ENCODE results near the gene SLC9A9. TPM values are rescaled to one million over a fixed set of nuclear protein-coding genes. Genes with fewer than 3 reads are reported as not detected.

SLC9A9 gene
- 18.3 TPM for total RNA-seq
- polyA plus RNA-seq (ENCODE audit: insufficient read depth in 1 of 8, insufficient read length in 8 of 8, low replicate concordance in 1 of 8) = 10 to 100 TPM in 7 of 8 donors, 1 to 10 TPM in 1; 9.6 to 16.2 (median 10.8) TPM
- long read RNA-seq, donor 1 = 0 reads
- long read RNA-seq, donor 2 = 0 reads
- long read RNA-seq, donor 3, partial matches to known transcripts = 7 of 9 reads
- long read RNA-seq, donor 3, other reads (novel, unspliced or antisense) = 0 of 9 reads
- long read RNA-seq, donor 4, partial matches to known transcripts = 0 of 6 reads
- long read RNA-seq, donor 4, other reads (novel, unspliced or antisense) = 0 of 6 reads
- long read RNA-seq, donor 5, partial matches to known transcripts = 17 of 23 reads
- long read RNA-seq, donor 5, other reads (novel, unspliced or antisense) = 0 of 23 reads
- long read RNA-seq, donor 6, partial matches to known transcripts = 0 of 3 reads
- long read RNA-seq, donor 6, other reads (novel, unspliced or antisense) = 0 of 3 reads
- long read RNA-seq, donor 7, partial matches to known transcripts = 0 of 2 reads
- long read RNA-seq, donor 7, other reads (novel, unspliced or antisense) = 0 of 2 reads
- long read RNA-seq, donor 8, partial matches to known transcripts = 0 of 2 reads
- long read RNA-seq, donor 8, other reads (novel, unspliced or antisense) = 0 of 2 reads
- long read RNA-seq, donor 9, partial matches to known transcripts = 0 of 2 reads
- long read RNA-seq, donor 9, other reads (novel, unspliced or antisense) = 0 of 2 reads
- long read RNA-seq, donor 10, transcript SLC9A9-201 (16 exons, 3,627 nt) = major isoform, 5 of 6 reads
- long read RNA-seq, donor 10, partial matches to known transcripts = 0 of 6 reads
- long read RNA-seq, donor 10, other reads (novel, unspliced or antisense) = 0 of 6 reads
- long read RNA-seq, donor 11, partial matches to known transcripts = 0 of 5 reads
- long read RNA-seq, donor 11, other reads (novel, unspliced or antisense) = 0 of 5 reads

DNA sequence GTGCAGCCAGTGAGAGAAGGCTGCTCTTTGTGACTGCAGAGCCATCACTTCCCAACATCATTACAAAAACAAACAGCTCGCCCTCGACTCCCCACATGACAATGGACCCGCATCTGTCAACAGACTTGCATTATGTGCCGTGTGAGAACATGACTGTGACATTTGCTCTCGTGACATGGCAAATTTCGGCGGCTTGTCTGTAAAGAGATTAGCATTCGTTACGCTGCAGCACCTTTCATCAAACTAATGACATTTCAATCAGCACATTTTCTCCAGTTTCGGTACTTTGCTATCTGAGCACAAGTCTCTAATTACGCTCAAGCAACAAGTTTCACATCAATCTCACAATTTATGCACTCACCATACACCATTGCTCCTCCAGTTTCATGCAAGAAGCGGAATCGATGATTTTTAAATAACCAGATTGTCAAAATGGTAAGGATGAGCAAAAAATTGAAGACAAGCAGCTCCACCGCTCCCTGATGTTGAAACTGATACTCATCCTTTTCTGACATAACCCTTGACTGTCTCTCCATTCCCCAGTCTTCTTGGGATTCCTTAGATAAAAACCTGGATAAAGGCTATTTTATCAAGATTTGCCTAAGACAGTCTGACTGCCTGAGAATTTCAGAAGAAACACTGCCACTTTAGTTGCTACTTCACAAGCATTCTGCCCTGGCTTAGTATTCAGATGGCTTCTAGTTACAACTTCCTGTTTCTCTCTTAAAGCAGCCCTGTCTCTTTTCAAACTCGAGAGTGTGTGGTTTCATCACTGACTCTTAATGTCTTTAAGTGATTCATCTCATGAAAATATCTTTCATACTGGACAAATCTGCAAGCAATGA lies at the start of gene SLC9A9:
Gene SLC9A9 (minus strand): TSS at position 682 of the 845 bp plus-strand sequence. CDS start 146 bp downstream, at position 536.
- peak within 1 kb of the TSS; percentile 56 for H3K4me3 ChIP-seq (ENCODE audit: low read length)
- DNase-seq = peak; percentile 91
- 0% methylated on average over 5 of the region's 15 CpGs for WGBS (ENCODE audit: insufficient coverage)
- no peaks in the 10 kb centered on the region for H3K9me3 ChIP-seq (replicated peaks; ENCODE audit: control insufficient read depth, low read depth, low read length)
- H3K36me3 ChIP-seq (ENCODE audit: control insufficient read depth, insufficient read depth, low read length) = no peaks in the 10 kb centered on the region
- no peaks in the 10 kb centered on the region for H3K27me3 ChIP-seq (ENCODE audit: control insufficient read depth, insufficient read depth, low read length)
- H3K27ac ChIP-seq (ENCODE audit: low read length) = peak within 1 kb of the TSS; percentile 69
- peaks cover 2% of the 10 kb centered on the region for H3K4me1 ChIP-seq (ENCODE audit: control insufficient read depth, insufficient read depth, low read length)

DNA sequence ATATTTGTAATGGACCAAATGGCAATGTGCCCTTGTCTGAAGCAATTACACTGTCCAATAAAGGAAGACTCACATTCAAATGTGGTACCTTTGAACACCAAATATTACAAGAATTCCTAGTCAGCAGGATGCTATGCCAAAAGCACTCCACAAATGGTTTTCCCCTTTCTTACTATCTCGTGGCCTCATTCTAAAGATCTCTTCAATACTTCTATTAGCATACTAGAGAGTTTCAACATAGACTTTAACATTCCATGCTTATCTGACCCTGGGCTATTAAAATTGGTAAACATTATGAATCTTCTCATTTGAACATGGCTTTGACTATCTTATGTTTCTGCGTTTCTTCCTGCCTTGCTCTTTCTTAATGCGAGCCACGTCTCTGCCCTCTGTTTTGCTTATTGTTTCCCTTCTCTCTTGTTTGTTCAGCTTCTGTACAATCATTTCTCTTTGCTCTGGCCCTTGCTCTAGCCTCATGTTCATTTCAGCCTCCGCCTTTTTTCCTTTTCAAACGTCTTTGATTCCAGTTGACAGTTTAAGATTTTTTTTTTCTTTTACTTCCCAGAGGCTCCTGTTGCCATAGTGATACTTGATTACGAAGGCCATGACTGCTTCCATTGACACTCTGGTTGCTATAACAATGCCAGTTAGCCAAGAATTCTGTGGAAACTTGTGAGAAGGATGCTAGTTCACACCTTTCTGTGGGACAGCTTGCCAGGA lies 49.5 kb upstream of the SLC9A9 start:
- Histone ChIP-seq H3K4me1 (ENCODE audit: control insufficient read depth, insufficient read depth, low read length) (no peaks in the 10 kb centered on the region), H3K9me3 (replicated peaks; ENCODE audit: control insufficient read depth, low read depth, low read length) (no peaks in the 10 kb centered on the region), H3K27me3 (ENCODE audit: control insufficient read depth, insufficient read depth, low read length) (no peaks in the 10 kb centered on the region), H3K4me3 (ENCODE audit: low read length) (no peak overlapping the region), H3K27ac (ENCODE audit: low read length) (no peak overlapping the region), H3K36me3 (ENCODE audit: control insufficient read depth, insufficient read depth, low read length) (no peaks in the 10 kb centered on the region)
- WGBS (ENCODE audit: insufficient coverage) = 86% methylated on average over 3 of the region's 7 CpGs
- DNase-seq = peak; percentile 48

DNA sequence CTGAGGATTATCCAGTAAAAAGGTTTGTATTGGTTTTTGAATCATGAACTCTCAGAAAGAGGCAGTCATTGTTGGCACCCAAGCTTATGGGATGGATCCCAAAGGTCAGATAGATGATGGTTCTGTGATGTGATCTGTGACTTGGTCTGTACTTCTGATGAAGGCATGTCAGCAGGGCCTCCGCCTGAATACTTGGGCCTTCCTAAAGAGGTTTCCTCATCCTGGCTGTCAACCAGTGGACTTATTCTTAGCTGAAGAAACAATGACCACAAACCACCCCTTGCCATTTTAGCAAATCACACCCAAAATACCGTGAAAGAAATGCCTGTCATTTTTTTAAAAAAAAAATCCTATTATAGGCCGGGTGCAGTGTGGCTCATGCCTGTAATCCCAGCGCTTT lies 48.2 kb upstream of the SLC9A9 start:
- no peaks in the 10 kb centered on the region for H3K27me3 ChIP-seq (ENCODE audit: control insufficient read depth, insufficient read depth, low read length)
- H3K4me3 ChIP-seq (ENCODE audit: low read length) = no peak overlapping the region
- H3K27ac ChIP-seq (ENCODE audit: low read length) = no peak overlapping the region
- no peaks in the 10 kb centered on the region for H3K36me3 ChIP-seq (ENCODE audit: control insufficient read depth, insufficient read depth, low read length)
- H3K9me3 ChIP-seq (replicated peaks; ENCODE audit: control insufficient read depth, low read depth, low read length) = no peaks in the 10 kb centered on the region
- DNase-seq = no peak
- 82% methylated on average over 3 of the region's 4 CpGs for WGBS (ENCODE audit: insufficient coverage)
- no peaks in the 10 kb centered on the region for H3K4me1 ChIP-seq (ENCODE audit: control insufficient read depth, insufficient read depth, low read length)

DNA sequence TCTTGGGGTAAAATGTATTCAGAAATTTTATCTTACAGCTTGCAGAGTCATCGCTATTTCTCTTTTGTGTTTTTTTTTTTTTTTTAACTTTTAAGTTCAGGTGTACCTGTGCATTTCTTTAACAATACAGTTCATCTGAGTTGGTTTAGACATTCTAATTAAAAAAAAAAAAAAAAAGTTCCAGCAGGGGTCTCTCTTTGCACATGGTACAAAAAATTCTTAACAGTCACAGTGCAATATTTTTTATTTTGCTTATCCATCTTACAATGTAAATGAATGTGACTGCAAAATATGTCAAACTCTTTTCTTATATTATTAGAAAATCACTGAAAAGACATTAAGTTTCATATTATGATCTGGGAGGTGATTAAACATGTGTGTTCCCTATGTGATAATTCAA lies 47.5 kb upstream of the SLC9A9 start:
- Histone ChIP-seq H3K4me3 (ENCODE audit: low read length) (no peak overlapping the region), H3K27ac (ENCODE audit: low read length) (no peak overlapping the region), H3K27me3 (ENCODE audit: control insufficient read depth, insufficient read depth, low read length) (no peaks in the 10 kb centered on the region), H3K4me1 (ENCODE audit: control insufficient read depth, insufficient read depth, low read length) (no peaks in the 10 kb centered on the region), H3K9me3 (replicated peaks; ENCODE audit: control insufficient read depth, low read depth, low read length) (no peaks in the 10 kb centered on the region), H3K36me3 (ENCODE audit: control insufficient read depth, insufficient read depth, low read length) (no peaks in the 10 kb centered on the region)
- DNase-seq = no peak
- no CpG with 5 or more reads among the region's 1 CpG for WGBS (ENCODE audit: insufficient coverage)

DNA sequence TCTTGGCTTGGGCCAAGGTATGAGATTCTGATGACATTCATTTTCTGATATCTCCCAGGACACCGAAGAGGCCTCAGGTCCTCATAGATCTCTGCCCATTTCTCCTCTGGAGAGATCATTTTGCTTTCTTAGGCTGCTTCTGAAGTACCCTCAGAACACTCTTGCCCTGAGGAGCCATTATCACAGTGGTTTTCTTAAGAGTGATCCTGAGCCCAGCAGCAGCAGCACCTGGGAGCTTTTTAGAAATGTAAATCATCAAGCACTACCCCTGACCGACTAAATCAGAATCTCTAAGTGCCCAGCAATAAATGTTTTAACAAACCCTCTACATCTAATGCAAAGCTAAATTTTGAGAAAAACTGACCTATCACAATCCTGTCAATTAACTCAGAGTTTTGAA lies 40.6 kb upstream of the SLC9A9 start:
- Histone ChIP-seq H3K4me1 (ENCODE audit: control insufficient read depth, insufficient read depth, low read length) (no peaks in the 10 kb centered on the region), H3K9me3 (replicated peaks; ENCODE audit: control insufficient read depth, low read depth, low read length) (no peaks in the 10 kb centered on the region), H3K27ac (ENCODE audit: low read length) (no peak overlapping the region), H3K36me3 (ENCODE audit: control insufficient read depth, insufficient read depth, low read length) (no peaks in the 10 kb centered on the region), H3K4me3 (ENCODE audit: low read length) (no peak overlapping the region), H3K27me3 (ENCODE audit: control insufficient read depth, insufficient read depth, low read length) (no peaks in the 10 kb centered on the region)
- no peak for DNase-seq
- 33% methylated on average over 1 of the region's 2 CpGs for WGBS (ENCODE audit: insufficient coverage)

DNA sequence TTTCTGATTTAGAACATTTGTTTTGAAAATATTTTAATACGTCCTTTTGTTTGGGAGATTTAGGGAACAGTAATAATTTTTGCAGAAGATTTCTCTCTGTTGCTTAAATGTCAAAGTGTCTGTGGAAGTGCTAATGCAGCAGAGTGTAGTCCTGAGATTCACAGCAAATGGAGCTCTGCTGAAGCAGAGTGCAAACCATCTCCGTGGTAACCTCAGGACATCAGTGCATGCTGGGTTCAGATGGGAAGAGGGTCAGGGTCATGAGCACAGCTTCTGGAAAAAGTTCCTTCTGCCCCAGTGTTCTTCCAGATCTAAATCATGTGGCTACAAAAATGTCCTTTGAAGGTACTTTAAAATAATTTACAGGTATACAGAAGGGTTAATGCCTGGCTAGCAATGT lies 39.9 kb upstream of the SLC9A9 start:
- H3K4me3 ChIP-seq (ENCODE audit: low read length) = no peak overlapping the region
- H3K4me1 ChIP-seq (ENCODE audit: control insufficient read depth, insufficient read depth, low read length) = no peaks in the 10 kb centered on the region
- H3K27ac ChIP-seq (ENCODE audit: low read length) = no peak overlapping the region
- H3K9me3 ChIP-seq (replicated peaks; ENCODE audit: control insufficient read depth, low read depth, low read length) = no peaks in the 10 kb centered on the region
- no peaks in the 10 kb centered on the region for H3K36me3 ChIP-seq (ENCODE audit: control insufficient read depth, insufficient read depth, low read length)
- WGBS (ENCODE audit: insufficient coverage) = 55% methylated on average over 1 of the region's 2 CpGs
- DNase-seq = no peak
- H3K27me3 ChIP-seq (ENCODE audit: control insufficient read depth, insufficient read depth, low read length) = no peaks in the 10 kb centered on the region

DNA sequence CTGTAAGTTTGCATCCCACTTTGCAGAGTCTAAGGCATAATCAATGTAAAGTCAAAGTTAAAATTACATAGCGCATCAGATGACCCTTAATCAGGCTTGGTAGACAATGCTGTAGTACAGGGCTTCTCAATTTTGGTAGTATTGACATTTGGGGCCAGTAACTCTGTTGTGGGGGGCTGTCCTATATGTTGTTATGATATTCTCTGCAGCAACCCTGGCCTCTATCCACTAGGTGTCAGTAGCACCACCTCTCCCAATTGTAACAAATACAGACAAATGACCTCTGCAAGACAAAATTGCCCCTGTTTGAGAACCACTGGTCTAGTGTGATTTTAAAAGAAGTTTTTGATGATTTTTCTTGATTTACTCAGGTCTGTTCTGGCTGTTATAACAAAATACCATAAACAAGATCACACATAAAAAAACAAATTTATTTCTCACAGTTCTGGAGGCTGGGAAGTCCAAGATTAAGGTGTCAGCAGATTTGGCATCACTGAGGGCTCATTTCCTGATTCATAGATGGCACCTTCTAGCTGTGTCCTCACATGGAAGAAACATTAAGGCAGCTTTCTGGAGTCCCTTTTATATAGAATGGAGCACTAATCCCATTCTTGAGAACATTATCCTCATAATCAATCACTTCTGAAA lies 37.6 kb upstream of the SLC9A9 start:
- no peaks in the 10 kb centered on the region for H3K4me1 ChIP-seq (ENCODE audit: control insufficient read depth, insufficient read depth, low read length)
- H3K4me3 ChIP-seq (ENCODE audit: low read length) = no peak overlapping the region
- peak; percentile 56 for DNase-seq
- no CpG with 5 or more reads among the region's 1 CpG for WGBS (ENCODE audit: insufficient coverage)
- no peak overlapping the region for H3K27ac ChIP-seq (ENCODE audit: low read length)
- H3K9me3 ChIP-seq (replicated peaks; ENCODE audit: control insufficient read depth, low read depth, low read length) = no peaks in the 10 kb centered on the region
- H3K27me3 ChIP-seq (ENCODE audit: control insufficient read depth, insufficient read depth, low read length) = no peaks in the 10 kb centered on the region
- H3K36me3 ChIP-seq (ENCODE audit: control insufficient read depth, insufficient read depth, low read length) = no peaks in the 10 kb centered on the region

DNA sequence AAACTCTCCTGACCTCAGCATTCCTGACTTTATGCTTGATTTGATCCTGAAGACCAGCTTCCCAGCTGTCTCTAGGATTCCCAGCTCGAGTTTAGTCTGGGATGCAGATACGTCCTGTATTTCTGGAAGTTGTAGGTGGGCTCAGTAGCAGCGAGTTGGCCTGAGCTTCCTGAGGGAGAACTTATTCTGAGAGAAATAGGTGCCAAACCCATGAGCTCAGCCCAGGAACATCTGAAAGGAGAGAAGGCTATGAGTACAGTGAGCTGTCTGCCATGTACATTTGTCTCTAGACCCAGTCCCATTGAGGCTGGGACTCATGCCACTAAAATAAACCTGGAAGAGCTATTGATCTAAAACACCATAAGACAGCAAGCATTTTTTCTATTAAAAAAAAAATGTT lies 36.6 kb upstream of the SLC9A9 start:
- no peaks in the 10 kb centered on the region for H3K4me1 ChIP-seq (ENCODE audit: control insufficient read depth, insufficient read depth, low read length)
- no peaks in the 10 kb centered on the region for H3K9me3 ChIP-seq (replicated peaks; ENCODE audit: control insufficient read depth, low read depth, low read length)
- peak; percentile 86 for DNase-seq
- 23% methylated on average over 3 of the region's 3 CpGs for WGBS (ENCODE audit: insufficient coverage)
- no peaks in the 10 kb centered on the region for H3K27me3 ChIP-seq (ENCODE audit: control insufficient read depth, insufficient read depth, low read length)
- H3K4me3 ChIP-seq (ENCODE audit: low read length) = no peak overlapping the region
- no peak overlapping the region for H3K27ac ChIP-seq (ENCODE audit: low read length)
- no peaks in the 10 kb centered on the region for H3K36me3 ChIP-seq (ENCODE audit: control insufficient read depth, insufficient read depth, low read length)

DNA sequence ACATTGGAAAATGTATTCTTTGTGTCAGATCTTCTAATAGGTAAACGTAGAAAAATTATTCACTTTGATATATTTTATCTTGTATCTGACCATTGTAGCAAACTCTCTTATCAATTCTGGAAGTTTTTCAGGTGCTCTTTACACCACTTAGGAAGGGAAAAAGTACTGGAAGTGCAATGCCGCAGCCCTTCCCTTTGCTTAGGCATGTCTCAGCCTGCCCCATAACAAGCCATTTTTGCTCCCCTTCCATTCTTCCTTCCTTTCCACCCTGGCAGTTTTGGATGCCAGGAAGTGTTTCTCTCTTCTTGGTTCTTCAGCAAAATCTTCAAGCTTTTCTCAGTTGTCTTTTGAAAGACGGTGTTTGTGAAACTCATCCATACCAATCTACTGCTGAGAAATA lies 34.9 kb upstream of the SLC9A9 start:
- no peak overlapping the region for H3K4me3 ChIP-seq (ENCODE audit: low read length)
- H3K27me3 ChIP-seq (ENCODE audit: control insufficient read depth, insufficient read depth, low read length) = no peaks in the 10 kb centered on the region
- 86% methylated on average over 1 of the region's 3 CpGs for WGBS (ENCODE audit: insufficient coverage)
- no peaks in the 10 kb centered on the region for H3K36me3 ChIP-seq (ENCODE audit: control insufficient read depth, insufficient read depth, low read length)
- H3K9me3 ChIP-seq (replicated peaks; ENCODE audit: control insufficient read depth, low read depth, low read length) = no peaks in the 10 kb centered on the region
- no peaks in the 10 kb centered on the region for H3K4me1 ChIP-seq (ENCODE audit: control insufficient read depth, insufficient read depth, low read length)
- no peak for DNase-seq
- no peak overlapping the region for H3K27ac ChIP-seq (ENCODE audit: low read length)
